ENCODE measurements around the gene EGLN2. TPM values are rescaled to one million over a fixed set of nuclear protein-coding genes. Genes with fewer than 3 reads are reported as not detected.
A peak's percentile ranks its signal among the peaks of the same experiment; 100 is the strongest.

EGLN2 gene
- total RNA-seq, 1 experiment from 2014 or later: 131 TPM

- Histone ChIP-seq H3K23me2 (ENCODE audit: insufficient read length, low read depth, low read length, poor library complexity, severe bottlenecking) (no peaks in the 10 kb centered on the region), H2AFZ (ENCODE audit: low read length) (no peak overlapping the region), H2BK120ac (ENCODE audit: low read depth, low read length, poor library complexity, severe bottlenecking) (no peak overlapping the region), H3K27me3 (ENCODE audit: insufficient read depth, low read length) (no peaks in the 10 kb centered on the region; the same call in 1 of the 2 replicates), H3K9me3 (ENCODE audit: control insufficient read depth, low read depth, low read length) (no peaks in the 10 kb centered on the region), H3K79me1 (ENCODE audit: insufficient read depth, low read depth, low read length, poor library complexity, severe bottlenecking) (peaks cover 17% of the 10 kb centered on the region), H2BK15ac (ENCODE audit: low read depth, low read length) (no peak overlapping the region), H3K27ac (ENCODE audit: insufficient read length, low read depth, low read length) (no peak overlapping the region), H3K18ac (ENCODE audit: insufficient read length, low read depth, low read length) (no peak overlapping the region), H2BK12ac (ENCODE audit: insufficient read length, low read depth, low read length) (no peak overlapping the region), H3K14ac (ENCODE audit: insufficient read depth, low read length) (no peak overlapping the region), H4K20me1 (ENCODE audit: control insufficient read depth, insufficient read depth, insufficient read length) (peaks cover 3% of the 10 kb centered on the region), H3K79me2 (ENCODE audit: insufficient read depth, low read length) (peaks cover 40% of the 10 kb centered on the region; the same call in 1 of the 2 replicates), H3K4ac (ENCODE audit: low read depth, low read length) (no peak overlapping the region), H3K4me1 (ENCODE audit: insufficient read depth, low read length) (no peaks in the 10 kb centered on the region), H4K5ac (ENCODE audit: insufficient read length, low read depth, low read length) (no peak overlapping the region), H2BK20ac (ENCODE audit: low read depth, low read length, poor library complexity, severe bottlenecking) (no peak overlapping the region), H3K4me2 (ENCODE audit: insufficient read depth, insufficient read length, low read length) (no peak overlapping the region), H2BK5ac (ENCODE audit: insufficient read length, low read length) (no peak overlapping the region), H4K8ac (replicated peaks; ENCODE audit: insufficient read length, low read depth, low read length) (no peak overlapping the region), H3K9ac (ENCODE audit: extremely low read depth, insufficient read length, low read length) (no peak overlapping the region), H3K56ac (ENCODE audit: insufficient read length, low read depth, low read length) (no peak overlapping the region), H4K91ac (ENCODE audit: insufficient read length, low read depth, low read length) (no peak overlapping the region), H2AK5ac (ENCODE audit: insufficient read length, low read length) (no peak overlapping the region), H3T11ph (ENCODE audit: low read length) (no peak overlapping the region), H3K23ac (ENCODE audit: insufficient read length, low read depth, low read length) (no peak overlapping the region)
- Mint-ChIP-seq H3K4me3 (peak overlapping the region in 1 of 2 experiments; percentile 20; a peak in 1 of 5 replicates), H3K36me3 (ENCODE audit: insufficient read depth in 1 of 3, low read depth in 3 of 3) (peaks cover 67 to 89% (median 79%) of the 10 kb centered on the region in 3 experiments), H3K9me3 (no peaks in the 10 kb centered on the region), H3K4me1 (peaks cover 18 to 27% of the 10 kb centered on the region in 2 experiments), H3K27me3 (ENCODE audit: low read depth) (no peaks in the 10 kb centered on the region; the same call in none of the 2 replicates), H3K27ac (peak overlapping the region in 2 of 3 experiments; percentile 37 to 84; a peak in 4 of 7 replicates)
- no peak for DNase-seq
- no CpG with 5 or more reads among the region's 8 CpGs for WGBS (ENCODE audit: extremely low coverage, insufficient read length, low lambda C conversion rate)
- no peak for TF ChIP-seq CTCF (conservative IDR thresholded peaks at IDR 0.05)
Measured at GRCh38 chr19:40755791-40756190, 43.2 kb upstream of the EGLN2 start.
